Aorta (tissue), 5 donors: ENCODE data around the gene PLG. TPM values are rescaled to one million over a fixed set of nuclear protein-coding genes. Genes with fewer than 3 reads are reported as not detected.
"Not testable (repeated sequence)": the region's sequence is repeated elsewhere in the genome, so short reads cannot be mapped to it uniquely, and the experiment has no call there.

Experiments
- ATAC-seq: fragments of 200-7000 bp; cut with Tn5 transposase; one replicate; pipeline ENCODE4 v1.9.1; 2022; ENCODE audit warnings: moderate library complexity; ENCODE audit not compliant: low FRiP score
- DNase-seq, 2 donors: peaks; one replicate each; pipeline ENCODE4 v3.0.0-alpha.2; 2020
- H3K27ac ChIP-seq, 2 donors: one replicate each; pipeline ENCODE4 v1.5.1; 2013; ENCODE audit warnings: low read length in 2 of 2, mild to moderate bottlenecking in 2 of 2, moderate library complexity in 2 of 2, control low read depth in 1 of 2, inconsistent platforms in 1 of 2, low read depth in 1 of 2
- H3K27me3 ChIP-seq, 2 donors: one replicate each; pipeline ENCODE4 v1.6.1; 2013; ENCODE audit warnings: control low read depth in 1 of 2, low read length in 1 of 2, mild to moderate bottlenecking in 1 of 2, moderate library complexity in 1 of 2; ENCODE audit not compliant: insufficient read depth in 2 of 2, control insufficient read depth in 1 of 2
- H3K36me3 ChIP-seq, 2 donors: one replicate each; pipeline ENCODE4 v1.6.1; 2013; ENCODE audit warnings: control low read depth in 1 of 2, low read length in 1 of 2, mild to moderate bottlenecking in 1 of 2; ENCODE audit not compliant: insufficient read depth in 2 of 2, control insufficient read depth in 1 of 2
- H3K4me1 ChIP-seq, 2 donors: one replicate each; pipeline ENCODE4 v1.6.1; 2013; ENCODE audit warnings: low read length in 2 of 2, control low read depth in 1 of 2, mild to moderate bottlenecking in 1 of 2, moderate library complexity in 1 of 2; ENCODE audit not compliant: insufficient read depth in 2 of 2, control insufficient read depth in 1 of 2
- H3K4me3 ChIP-seq, 2 donors: one replicate each; pipeline ENCODE4 v1.5.1; 2013; ENCODE audit warnings: low read length in 2 of 2, control low read depth in 1 of 2, mild to moderate bottlenecking in 1 of 2
- H3K9me3 ChIP-seq: one replicate; pipeline ENCODE4 v1.6.1; 2013; ENCODE audit warnings: mild to moderate bottlenecking, low read length; ENCODE audit not compliant: control insufficient read depth
- WGBS, 2 donors: extraction: QIAGEN DNeasy Blood & Tissue Kit; methylation state at CpG; one replicate each; pipeline ENCODE4 v1.1.7; 2013; 5-methylcytosine and 5-hydroxymethylcytosine counted together
- intact Hi-C, 2 donors: fragments of 100-400 bp; cut with DNase I; formaldehyde crosslinking; loops; one replicate each; pipeline versions ENCODE4 v1.14.2 to v1.15.0; 2022
- polyA plus RNA-seq, 2 donors: library from polyadenylated mRNA; stranded (reverse); fragments of 200-250 nt; gene quantifications; one replicate each; pipeline ENCODE4 v1.2.3, GENCODE V29; 2013
- total RNA-seq, 2 donors: library from RNA; stranded (reverse); fragmentation: NEBNext Ultra II Directional; extraction: Animal tissue kit (Norgen Biotek cat#: 25700); gene quantifications; one replicate each; pipeline ENCODE4 v1.2.1, GENCODE V29; 2021
- donor health status: healthy with polysubstance abuse.
- donor health status: Bipolar disorder and iron deficiency.
- donor health status: DM: no; HTN: no; CAD: no.
- donor health status: DM: no; HTN: no; CAD: no.
- donor health status: DM: yes; HTN: yes; CAD: no.

PLG gene
- total and polyA plus RNA-seq, 4 donors: 1.3 TPM; not detected in 3

- Histone ChIP-seq H3K27me3 (no peaks in the 10 kb centered on the region), H3K4me1 (no peaks in the 10 kb centered on the region), H3K36me3 (no peaks in the 10 kb centered on the region), H3K27ac (no peak overlapping the region), H3K4me3 (no peak overlapping the region), H3K9me3 (peaks cover 2% of the 10 kb centered on the region)
- ATAC-seq (no peak), DNase-seq (no peak)
- 75 to 76% methylated on average over 4 of the region's 4 CpGs for WGBS, 2 donors
- intact Hi-C loops: no loop called here
Observed at GRCh38 chr6:160774399-160774798, 72.4 kb downstream of the PLG start.

GRCh38 chr6:160775792-160776580, 73.9 kb downstream of the PLG start:
- Histone ChIP-seq H3K4me3 (no peak overlapping the region), H3K4me1 (no peaks in the 10 kb centered on the region), H3K27me3 (no peaks in the 10 kb centered on the region), H3K36me3 (no peaks in the 10 kb centered on the region), H3K27ac (no peak overlapping the region), H3K9me3 (peaks cover 2% of the 10 kb centered on the region)
- ATAC-seq (no peak), DNase-seq (no peak)
- WGBS, 2 donors: 59 to 62% methylated on average over 6 of the region's 6 CpGs
- intact Hi-C loops: no loop called here

GRCh38 chr6:160779095-160779494, 77.1 kb downstream of the PLG start:
- H3K27ac ChIP-seq, ATAC-seq, H3K36me3 ChIP-seq, DNase-seq, H3K9me3 ChIP-seq, H3K27me3 ChIP-seq, H3K4me3 ChIP-seq, intact Hi-C loops, H3K4me1 ChIP-seq: not testable (repeated sequence)
- WGBS, 2 donors: 92 to 94% methylated on average over 6 of the region's 6 CpGs

GRCh38 chr6:160780656-160781055, 78.6 kb downstream of the PLG start:
- intact Hi-C loops, DNase-seq, ATAC-seq, H3K27ac ChIP-seq, H3K27me3 ChIP-seq, H3K9me3 ChIP-seq, H3K36me3 ChIP-seq, H3K4me1 ChIP-seq, H3K4me3 ChIP-seq: not testable (repeated sequence)
- WGBS, 2 donors: 70 to 81% methylated on average over 3 of the region's 3 CpGs

- no peak for DNase-seq
- WGBS, 2 donors: 73 to 83% methylated on average over 4 of the region's 4 CpGs
- no peaks in the 10 kb centered on the region for H3K36me3 ChIP-seq
- no peak overlapping the region for H3K27ac ChIP-seq
- H3K9me3 ChIP-seq: peaks cover 2% of the 10 kb centered on the region
- no peak overlapping the region for H3K4me3 ChIP-seq
- H3K27me3 ChIP-seq: no peaks in the 10 kb centered on the region
- intact Hi-C loops: no loop called here
- no peaks in the 10 kb centered on the region for H3K4me1 ChIP-seq
- no peak for ATAC-seq
Observed at GRCh38 chr6:160781298-160781697, 79.3 kb downstream of the PLG start.

- ATAC-seq: no peak
- intact Hi-C loops: no loop called here
- 79 to 80% methylated on average over 1 of the region's 1 CpG for WGBS, 2 donors
Observed at GRCh38 chr6:160782228-160782627, 80.2 kb downstream of the PLG start.

GRCh38 chr6:160783741-160784140, 81.7 kb downstream of the PLG start:
- intact Hi-C loops: no loop called here
- WGBS, 2 donors: 65% methylated on average over 7 of the region's 7 CpGs
- no peak for ATAC-seq

More at GRCh38 chr6:160782228-160782627, 80.2 kb downstream of the PLG start:
- no peak for DNase-seq
- Histone ChIP-seq H3K27ac (no peak overlapping the region), H3K4me3 (no peak overlapping the region), H3K36me3 (no peaks in the 10 kb centered on the region), H3K27me3 (no peaks in the 10 kb centered on the region), H3K9me3 (peaks cover 2% of the 10 kb centered on the region), H3K4me1 (no peaks in the 10 kb centered on the region)

GRCh38 chr6:160788126-160788525, 86.1 kb downstream of the PLG start:
- H3K27me3 ChIP-seq, intact Hi-C loops: not testable (repeated sequence)
- 82 to 88% methylated on average over 3 of the region's 3 CpGs for WGBS, 2 donors

More at GRCh38 chr6:160783741-160784140, 81.7 kb downstream of the PLG start:
- H3K4me1 ChIP-seq: no peaks in the 10 kb centered on the region
- no peaks in the 10 kb centered on the region for H3K36me3 ChIP-seq
- H3K27ac ChIP-seq: no peak overlapping the region
- no peak overlapping the region for H3K4me3 ChIP-seq
- peaks cover 2% of the 10 kb centered on the region for H3K9me3 ChIP-seq
- no peak for DNase-seq
- no peaks in the 10 kb centered on the region for H3K27me3 ChIP-seq

GRCh38 chr6:160788806-160789205, 86.8 kb downstream of the PLG start:
- no peaks in the 10 kb centered on the region for H3K27me3 ChIP-seq
- ATAC-seq (no peak), DNase-seq (no peak)
- no peaks in the 10 kb centered on the region for H3K4me1 ChIP-seq
- intact Hi-C loops: no loop called here
- 78 to 79% methylated on average over 4 of the region's 4 CpGs for WGBS, 2 donors
- no peak overlapping the region for H3K4me3 ChIP-seq
- H3K36me3 ChIP-seq: no peaks in the 10 kb centered on the region
- H3K27ac ChIP-seq: no peak overlapping the region
- no peaks in the 10 kb centered on the region for H3K9me3 ChIP-seq

More at GRCh38 chr6:160788126-160788525, 86.1 kb downstream of the PLG start:
- not testable (repeated sequence) for ATAC-seq, H3K27ac ChIP-seq, H3K9me3 ChIP-seq, H3K4me3 ChIP-seq, H3K4me1 ChIP-seq, DNase-seq, H3K36me3 ChIP-seq
